D721Med (cell line): ENCODE data around the gene DIAPH2.

Source experiments
- DNase-seq: peaks from one replicate; pipeline ENCODE4 v3.0.0; 2011; ENCODE audit warnings: low spot score; ENCODE audit not compliant: insufficient read length
- FAIRE-seq: peaks from 2 replicates; lab custom pipeline; 2011; peaks lifted over from hg19 to GRCh38; lab: Jason Lieb, UNC
- CTCF ChIP-seq: IDR thresholded peaks from 2 replicates; pipeline ENCODE4 v1.5.1; 2012; ENCODE audit warnings: mild to moderate bottlenecking, control low read depth; ENCODE audit not compliant: insufficient read depth; ENCODE audit errors: missing control alignments

DIAPH2 gene

GRCh38 chrX:97602465-97603258 lies 918.0 kb downstream of the DIAPH2 start:
- no peak for FAIRE-seq
- TF ChIP-seq CTCF, result no peak

GRCh38 chrX:97605271-97605670 lies 920.6 kb downstream of the DIAPH2 start:
- FAIRE-seq (no peak), DNase-seq (no peak)
- no peak for TF ChIP-seq CTCF

More at GRCh38 chrX:97602465-97603258, 918.0 kb downstream of the DIAPH2 start:
- no peak for DNase-seq

DNA sequence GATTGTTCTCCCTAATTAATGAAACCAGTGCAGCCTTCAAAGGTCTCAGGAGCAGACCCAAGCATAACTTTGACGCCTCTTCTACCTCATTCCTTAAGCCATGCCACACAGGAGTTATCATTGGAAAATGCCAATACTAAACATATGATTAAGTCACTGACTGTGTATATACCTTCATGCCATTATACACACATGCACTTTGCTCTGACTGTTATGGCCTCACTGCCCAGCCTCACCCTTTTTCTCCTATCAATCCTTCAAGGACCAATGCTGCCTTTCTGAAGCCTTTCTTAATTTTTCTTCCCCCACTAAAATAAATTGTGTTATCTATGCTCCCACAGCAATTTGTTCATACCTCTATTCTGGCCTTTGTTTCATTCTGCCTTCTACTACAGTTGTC lies 924.7 kb downstream of the DIAPH2 start:
- no peak for TF ChIP-seq CTCF
- FAIRE-seq (no peak), DNase-seq (no peak)

DNA sequence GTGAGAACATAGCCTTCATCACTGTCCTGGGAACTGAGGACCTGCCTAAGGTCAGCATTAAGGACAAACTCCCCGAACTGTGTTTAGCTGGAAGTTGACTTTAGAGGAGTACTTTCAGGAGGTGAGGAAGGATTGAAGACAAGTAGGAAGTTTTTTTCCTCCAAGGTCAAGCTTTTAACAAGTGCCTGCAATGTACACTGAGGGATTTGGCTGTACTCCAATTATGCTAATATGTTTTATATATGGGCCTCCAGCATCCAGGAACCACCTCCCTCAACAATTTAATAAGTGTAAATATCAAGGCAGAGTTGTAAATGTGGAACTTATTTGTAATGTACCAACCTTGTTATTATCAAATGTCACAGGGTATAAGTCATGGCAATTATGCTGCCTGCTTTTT lies 925.3 kb downstream of the DIAPH2 start:
- FAIRE-seq (no peak), DNase-seq (no peak)
- no peak for TF ChIP-seq CTCF

DNA sequence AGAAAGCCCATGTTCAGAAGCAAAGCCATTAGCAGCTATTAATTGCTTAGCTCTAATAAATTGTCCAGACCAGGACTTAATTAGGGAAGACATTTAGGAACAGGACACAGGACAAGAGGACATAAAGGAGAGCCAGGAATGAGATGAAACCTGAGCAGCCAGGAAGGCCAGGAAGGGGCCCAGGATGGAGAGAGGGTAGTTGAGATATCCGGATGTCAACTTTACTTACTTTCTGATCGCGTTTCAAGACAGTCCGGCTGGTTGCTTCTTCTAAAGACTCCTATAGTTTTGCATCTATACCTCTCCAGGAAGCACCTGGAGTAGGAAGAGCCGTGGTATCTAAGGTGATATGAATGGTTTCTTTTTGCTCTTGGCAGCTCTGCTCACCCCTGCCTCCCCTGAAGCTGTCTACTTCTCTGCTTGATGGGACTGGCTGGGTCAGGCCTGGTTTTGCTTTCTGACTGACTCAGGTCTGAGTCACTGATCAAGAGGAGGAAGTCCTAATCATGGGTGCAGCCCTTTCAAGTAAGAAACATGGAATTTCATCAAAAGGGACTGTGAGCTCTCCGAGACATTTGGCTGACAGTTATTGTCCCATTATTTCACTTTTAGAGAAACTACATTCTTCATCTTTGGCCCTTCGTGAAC lies 932.4 kb downstream of the DIAPH2 start:
- FAIRE-seq, result no peak
- DNase-seq, result no peak
- no peak for TF ChIP-seq CTCF

DNA sequence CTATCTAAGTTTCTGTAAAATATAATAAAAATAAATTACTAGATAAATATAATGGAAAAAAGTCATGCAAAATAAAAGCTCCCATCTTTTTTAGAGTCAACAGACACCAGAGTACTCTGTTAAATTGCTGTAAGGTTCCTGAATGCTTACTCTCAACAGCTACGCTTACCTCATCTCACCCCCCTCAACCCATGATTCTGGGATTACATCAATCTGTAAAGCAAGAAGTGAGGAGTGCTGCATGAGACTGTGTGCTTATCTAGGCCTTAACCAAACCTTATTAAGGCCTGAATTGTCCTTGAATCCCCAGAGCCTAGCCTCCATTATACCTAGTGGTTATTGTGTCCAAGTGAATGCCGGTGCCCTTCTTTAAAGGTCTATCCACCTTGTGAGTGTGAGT lies 934.9 kb downstream of the DIAPH2 start:
- no peak for FAIRE-seq
- TF ChIP-seq CTCF, result no peak
- DNase-seq, result no peak

DNA sequence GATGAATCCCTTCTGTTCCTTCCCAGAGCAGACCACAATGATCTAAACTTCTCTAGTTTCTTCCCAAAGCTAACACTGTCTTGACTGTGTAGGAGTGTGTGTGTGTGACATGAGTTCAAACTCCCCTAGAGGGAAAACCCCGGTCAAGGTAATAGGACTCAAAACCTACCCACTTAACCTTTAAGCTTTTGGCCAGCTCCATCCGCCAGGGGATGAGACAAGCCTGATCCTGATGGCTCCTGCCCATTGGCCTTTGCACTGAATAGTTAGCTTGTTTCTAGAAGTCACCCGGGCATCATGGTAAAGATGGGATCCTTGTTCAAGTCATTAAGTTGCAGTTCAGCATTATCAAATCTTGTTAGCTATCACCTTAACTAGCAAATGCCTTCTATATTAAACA lies 937.5 kb downstream of the DIAPH2 start:
- DNase-seq (no peak), FAIRE-seq (no peak)
- TF ChIP-seq CTCF, result no peak
